ENCODE results near the gene RPS6KA6. TPM values are rescaled to one million over a fixed set of nuclear protein-coding genes. Genes with fewer than 3 reads are reported as not detected.

The RPS6KA6 gene
- total and polyA plus RNA-seq, 2 donors (not counting 1 experiment from before 2014, with no cell fraction given): 0.37 to 0.59 TPM

GRCh38 chrX:84078991-84079390 is 109.0 kb downstream of the RPS6KA6 start:
- no peak for DNase-seq
- no peaks in the 10 kb centered on the region for H3K9me3 ChIP-seq (ENCODE audit: control extremely low read depth in 1 of 3, control insufficient read depth in 2 of 3, insufficient read depth in 1 of 3, low read length in 2 of 3)
- no peak overlapping the region for H2AFZ ChIP-seq (ENCODE audit: insufficient read depth, low read depth, low read length, poor library complexity, severe bottlenecking)
- no CpG with 5 or more reads among the region's 9 CpGs for WGBS (ENCODE audit: insufficient coverage)
- H3K4me2 ChIP-seq (replicated peaks; ENCODE audit: low read depth, low read length, poor library complexity, severe bottlenecking): no peak overlapping the region
- Mint-ChIP-seq H3K9me3 (ENCODE audit: insufficient read depth) (peaks cover 2% of the 10 kb centered on the region), H3K27ac (no peak overlapping the region), H3K27me3 (no peaks in the 10 kb centered on the region), H3K4me1 (no peaks in the 10 kb centered on the region), H3K4me3 (no peak overlapping the region)
- CTCF ChIA-PET: no interaction called here
- H3K79me2 ChIP-seq (ENCODE audit: control insufficient read depth, insufficient read depth, low read length): no peaks in the 10 kb centered on the region
- no peak overlapping the region for H3K4me3 ChIP-seq (ENCODE audit: control extremely low read depth in 1 of 5, extremely low read depth in 1 of 5, insufficient read depth in 1 of 5, low read depth in 2 of 5, low read length in 4 of 5)
- POLR2A ChIA-PET: no interaction called here
- H3K27ac ChIP-seq (ENCODE audit: low read length in 2 of 2): no peak overlapping the region
- no peaks in the 10 kb centered on the region for H3K27me3 ChIP-seq (replicated peaks in 1 of 4; ENCODE audit: control extremely low read depth in 1 of 4, control insufficient read depth in 3 of 4, insufficient read depth in 4 of 4, low read length in 3 of 4)
- no peaks in the 10 kb centered on the region for H4K20me1 ChIP-seq (ENCODE audit: control insufficient read depth, insufficient read depth, low read length, poor library complexity, severe bottlenecking)
- H3K36me3 ChIP-seq (replicated peaks in 1 of 2; ENCODE audit: control extremely low read depth in 1 of 2, control insufficient read depth in 1 of 2, extremely low read depth in 1 of 2, insufficient read depth in 2 of 2, low read length in 1 of 2): no peaks in the 10 kb centered on the region
- H3K4me1 ChIP-seq (ENCODE audit: control insufficient read depth in 2 of 2, insufficient read depth in 2 of 2, low read length in 2 of 2): no peaks in the 10 kb centered on the region
- no peak for ATAC-seq (ENCODE audit: low read depth)
- intact Hi-C loops (cut with micrococcal nuclease): no loop called here
- TF ChIP-seq CTCF (IDR thresholded peaks at IDR 0.05) (no peak), EZH2 (IDR thresholded peaks at IDR 0.05; ENCODE audit: borderline replicate concordance, insufficient read depth, low read depth, low read length, poor library complexity, severe bottlenecking) (no peak)
- H3K9ac ChIP-seq (ENCODE audit: low read length): no peak overlapping the region

- DNase-seq: no peak
- Mint-ChIP-seq H3K4me1 (no peaks in the 10 kb centered on the region), H3K27me3 (no peaks in the 10 kb centered on the region), H3K27ac (no peak overlapping the region), H3K9me3 (ENCODE audit: insufficient read depth) (no peaks in the 10 kb centered on the region), H3K4me3 (no peak overlapping the region)
- H3K79me2 ChIP-seq (ENCODE audit: control insufficient read depth, insufficient read depth, low read length): no peaks in the 10 kb centered on the region
- H3K9ac ChIP-seq (ENCODE audit: low read length): no peak overlapping the region
- intact Hi-C loops (cut with micrococcal nuclease): no loop called here
- H3K36me3 ChIP-seq (replicated peaks in 1 of 2; ENCODE audit: control extremely low read depth in 1 of 2, control insufficient read depth in 1 of 2, extremely low read depth in 1 of 2, insufficient read depth in 2 of 2, low read length in 1 of 2): no peaks in the 10 kb centered on the region
- no peak overlapping the region for H3K4me3 ChIP-seq (ENCODE audit: control extremely low read depth in 1 of 5, extremely low read depth in 1 of 5, insufficient read depth in 1 of 5, low read depth in 2 of 5, low read length in 4 of 5)
- no peak overlapping the region for H3K27ac ChIP-seq (ENCODE audit: low read length in 2 of 2)
- peaks cover 0 to 3% (median 0%) of the 10 kb centered on the region in 3 donors for H3K9me3 ChIP-seq (ENCODE audit: control extremely low read depth in 1 of 3, control insufficient read depth in 2 of 3, insufficient read depth in 1 of 3, low read length in 2 of 3)
- H3K27me3 ChIP-seq (replicated peaks in 1 of 4; ENCODE audit: control extremely low read depth in 1 of 4, control insufficient read depth in 3 of 4, insufficient read depth in 4 of 4, low read length in 3 of 4): no peaks in the 10 kb centered on the region
- ChIA-PET POLR2A (no interaction called here), CTCF (no interaction called here)
- H2AFZ ChIP-seq (ENCODE audit: insufficient read depth, low read depth, low read length, poor library complexity, severe bottlenecking): no peak overlapping the region
- TF ChIP-seq EZH2 (IDR thresholded peaks at IDR 0.05; ENCODE audit: borderline replicate concordance, insufficient read depth, low read depth, low read length, poor library complexity, severe bottlenecking) (no peak), CTCF (IDR thresholded peaks at IDR 0.05) (no peak)
- H3K4me1 ChIP-seq (ENCODE audit: control insufficient read depth in 2 of 2, insufficient read depth in 2 of 2, low read length in 2 of 2): no peaks in the 10 kb centered on the region
- no peak overlapping the region for H3K4me2 ChIP-seq (replicated peaks; ENCODE audit: low read depth, low read length, poor library complexity, severe bottlenecking)
- H4K20me1 ChIP-seq (ENCODE audit: control insufficient read depth, insufficient read depth, low read length, poor library complexity, severe bottlenecking): no peaks in the 10 kb centered on the region
- WGBS (ENCODE audit: insufficient coverage): no CpG with 5 or more reads among the region's 2 CpGs
- ATAC-seq (ENCODE audit: low read depth): no peak
Observed at GRCh38 chrX:84064814-84065213, 123.2 kb downstream of the RPS6KA6 start.

All from B cell (primary cell).